ENCODE measurements around the gene C5orf24.

The C5orf24 gene

GRCh38 chr5:134824681-134825080 lies 21.1 kb upstream of the C5orf24 start:
- ChIA-PET CTCF (interaction anchor here (1.2 kb wide), 2 partner anchors 80 to 380 kb away, joined by 3 read pairs; partner anchors contain the start of gene PCBD2), POLR2A (interaction anchor here (1.5 kb wide), 1 partner anchor 21 kb away, joined by 5 read pairs; the partner anchor contains the start of gene C5orf24)
- TF ChIP-seq ZNF2 (tag by site-specific recombination; IDR thresholded peaks at IDR 0.05) (no peak), ZNF664 (tag by site-specific recombination; IDR thresholded peaks at IDR 0.05) (no peak), HOXA7 (CRISPR knock-in tag; IDR thresholded peaks at IDR 0.05; ENCODE audit: borderline replicate concordance) (no peak), ZNF404 (tag by site-specific recombination; IDR thresholded peaks at IDR 0.05) (no peak)
- Histone ChIP-seq H3K9me3 (ENCODE audit: control insufficient read depth, insufficient read depth, low read depth, low read length) (no peaks in the 10 kb centered on the region), H3K4me1 (ENCODE audit: control insufficient read depth, insufficient read depth, low read length) (no peaks in the 10 kb centered on the region), H3K36me3 (ENCODE audit: control insufficient read depth in 2 of 2, insufficient read depth in 1 of 2, low read length in 2 of 2) (peaks cover 63 to 89% of the 10 kb centered on the region in 2 experiments), H3K4me3 (ENCODE audit: low read depth, low read length) (no peak overlapping the region), H3K27ac (ENCODE audit: extremely low read depth, low read depth, low read length) (no peak overlapping the region)

GRCh38 chr5:134825212-134825611 lies 20.6 kb upstream of the C5orf24 start:
- Histone ChIP-seq H3K4me3 (ENCODE audit: low read depth, low read length) (no peak overlapping the region), H3K9me3 (ENCODE audit: control insufficient read depth, insufficient read depth, low read depth, low read length) (no peaks in the 10 kb centered on the region), H3K27ac (ENCODE audit: extremely low read depth, low read depth, low read length) (no peak overlapping the region), H3K4me1 (ENCODE audit: control insufficient read depth, insufficient read depth, low read length) (no peaks in the 10 kb centered on the region), H3K36me3 (ENCODE audit: control insufficient read depth in 2 of 2, insufficient read depth in 1 of 2, low read length in 2 of 2) (peaks cover 61 to 85% of the 10 kb centered on the region in 2 experiments)
- POLR2A ChIA-PET = interaction anchor here (1.5 kb wide), 1 partner anchor 20 kb away, joined by 5 read pairs; the partner anchor contains the start of gene C5orf24
- TF ChIP-seq ZNF2 (tag by site-specific recombination; IDR thresholded peaks at IDR 0.05) = no peak
- TF ChIP-seq ZNF664 (tag by site-specific recombination; IDR thresholded peaks at IDR 0.05) = peak; percentile 72
- no peak for TF ChIP-seq ZNF544 (tag by site-specific recombination; IDR thresholded peaks at IDR 0.05)
- CTCF ChIA-PET = interaction anchor here (0.7 to 1.2 kb wide), 3 partner anchors 80 to 741 kb away, joined by 3 read pairs; partner anchors contain the start of gene PCBD2

- CTCF ChIA-PET = interaction anchor here (0.6 to 1.1 kb wide), 2 partner anchors 29 to 84 kb away, joined by 3 read pairs; no protein-coding TSS in a partner anchor
- Histone ChIP-seq H3K36me3 (ENCODE audit: control insufficient read depth in 2 of 2, insufficient read depth in 1 of 2, low read length in 2 of 2) (peaks cover 57 to 62% of the 10 kb centered on the region in 2 experiments), H3K4me3 (ENCODE audit: low read depth, low read length) (no peak overlapping the region), H3K4me1 (ENCODE audit: control insufficient read depth, insufficient read depth, low read length) (no peaks in the 10 kb centered on the region), H3K9me3 (ENCODE audit: control insufficient read depth, insufficient read depth, low read depth, low read length) (no peaks in the 10 kb centered on the region), H3K27ac (ENCODE audit: extremely low read depth, low read depth, low read length) (no peak overlapping the region)
- POLR2A ChIA-PET = no interaction called here
- TF ChIP-seq ZNF394 (tag by site-specific recombination; IDR thresholded peaks at IDR 0.05; ENCODE audit: borderline replicate concordance) (no peak), GLIS1 (tag by site-specific recombination; IDR thresholded peaks at IDR 0.05) (no peak), HOXD13 (CRISPR knock-in tag; IDR thresholded peaks at IDR 0.05; ENCODE audit: borderline replicate concordance) (no peak), TRIM28 (IDR thresholded peaks at IDR 0.05; ENCODE audit: borderline replicate concordance, low read length) (no peak), PRDM1 (tag by site-specific recombination; IDR thresholded peaks at IDR 0.05) (peak; percentile 51; the same call in 1 of the 2 replicates), SP2 (tag by site-specific recombination; IDR thresholded peaks at IDR 0.05) (no peak), ZNF654 (tag by site-specific recombination; IDR thresholded peaks at IDR 0.05; ENCODE audit: low read depth) (no peak)
These were observed 12.3 kb upstream of the C5orf24 start for GRCh38 chr5:134833340-134834032.

GRCh38 chr5:134835623-134836022 lies 10.1 kb upstream of the C5orf24 start:
- ChIA-PET POLR2A (interaction anchor here (1.3 kb wide), 2 partner anchors 10 kb away, joined by 4 to 6 read pairs; partner anchors contain the start of gene C5orf24), CTCF (interaction anchor here (0.6 kb wide), 2 partner anchors 33 to 410 kb away, joined by 3 to 5 read pairs; no protein-coding TSS in a partner anchor)
- no peaks in the 10 kb centered on the region for H3K9me3 ChIP-seq (ENCODE audit: control insufficient read depth, insufficient read depth, low read depth, low read length)
- no peak overlapping the region for H3K27ac ChIP-seq (ENCODE audit: extremely low read depth, low read depth, low read length)
- peaks cover 44 to 69% of the 10 kb centered on the region in 2 experiments for H3K36me3 ChIP-seq (ENCODE audit: control insufficient read depth in 2 of 2, insufficient read depth in 1 of 2, low read length in 2 of 2)
- TF ChIP-seq ZEB2 (tag by site-specific recombination; IDR thresholded peaks at IDR 0.05) (no peak), ZNF121 (tag by site-specific recombination; IDR thresholded peaks at IDR 0.05) (peak; percentile 96), ZNF248 (tag by site-specific recombination; IDR thresholded peaks at IDR 0.05) (no peak), ZNF221 (tag by site-specific recombination; IDR thresholded peaks at IDR 0.05; ENCODE audit: borderline replicate concordance) (no peak), KLF8 (tag by site-specific recombination; IDR thresholded peaks at IDR 0.05) (no peak), BCL6B (tag by site-specific recombination; IDR thresholded peaks at IDR 0.05) (no peak)
- H3K4me3 ChIP-seq (ENCODE audit: low read depth, low read length) = no peak overlapping the region
- H3K4me1 ChIP-seq (ENCODE audit: control insufficient read depth, insufficient read depth, low read length) = no peaks in the 10 kb centered on the region
